K562 (cell line): ENCODE results near the gene STT3B. TPM values are rescaled to one million over a fixed set of nuclear protein-coding genes. Genes with fewer than 3 reads are reported as not detected.

Source experiments
- BCL6 ChIP-seq: fragments of 250-450 bp; sonication (Bioruptor Pico); IDR thresholded peaks from 2 replicates; pipeline ENCODE4 v1.4.0; 2020
- CEBPB ChIP-seq: fragments of 450-650 bp; IDR thresholded peaks from 2 replicates; pipeline ENCODE4 v1.6.1; 2016; ENCODE audit warnings: missing genetic modification characterization, missing compliant biosample characterization
- DACH1 ChIP-seq: fragments of 450-650 bp; IDR thresholded peaks from 2 replicates; pipeline ENCODE4 v1.6.1; 2018; ENCODE audit not compliant: partially characterized antibody
- GABPA ChIP-seq: fragments of 200-800 bp; sonication (Bioruptor generic); conservative IDR thresholded peaks from 2 replicates; pipeline ENCODE4 v1.6.1; 2016; ENCODE audit warnings: low read depth, missing genetic modification characterization, missing compliant biosample characterization
- IRF9 ChIP-seq: fragments of 450-650 bp; IDR thresholded peaks from 2 replicates; pipeline ENCODE4 v1.6.1; 2016; ENCODE audit warnings: missing biosample characterization, missing genetic modification characterization
- MTA2 ChIP-seq: fragments of 450-650 bp; IDR thresholded peaks from 2 replicates; pipeline ENCODE4 v1.6.1; 2016; ENCODE audit warnings: low read depth
- MTF1 ChIP-seq: fragments of 250-450 bp; sonication (Bioruptor Pico); IDR thresholded peaks from 2 replicates; pipeline ENCODE4 v1.9.0; 2021; ENCODE audit warnings: moderate library complexity, mild to moderate bottlenecking, inconsistent platforms, borderline replicate concordance
- NFYB ChIP-seq: IDR thresholded peaks from 2 replicates; pipeline ENCODE4 v1.6.1; 2011; ENCODE audit warnings: mild to moderate bottlenecking, moderate library complexity; ENCODE audit not compliant: insufficient read length; ENCODE audit errors: extremely low read depth
- NR2C1 ChIP-seq, 2 experiments: fragments of 450-650 bp; IDR thresholded peaks; 2 replicates each; pipeline ENCODE4 v1.6.1; 2017; ENCODE audit warnings: mild to moderate bottlenecking in 2 of 2, antibody characterized with exemption in 1 of 2, inconsistent platforms in 1 of 2, missing compliant biosample characterization in 1 of 2, missing genetic modification characterization in 1 of 2
- RBFOX2 ChIP-seq: fragments of 200-400 bp; formaldehyde crosslinking; IDR thresholded peaks from 2 replicates; pipeline ENCODE4 v1.6.1; 2017; ENCODE audit warnings: low read depth, mild to moderate bottlenecking, low read length, moderate library complexity
- RBM15 ChIP-seq: fragments of 200-400 bp; formaldehyde crosslinking; IDR thresholded peaks from 2 replicates; pipeline ENCODE4 v1.6.1; 2018; ENCODE audit warnings: mild to moderate bottlenecking, low read length, moderate library complexity; ENCODE audit not compliant: insufficient read depth
- SMARCC2 ChIP-seq: fragments of 450-650 bp; IDR thresholded peaks from 2 replicates; pipeline ENCODE4 v1.6.1; 2017; ENCODE audit warnings: antibody characterized with exemption, moderate library complexity, mild to moderate bottlenecking, low read depth
- SMARCE1 ChIP-seq: fragments of 450-650 bp; IDR thresholded peaks from 2 replicates; pipeline ENCODE4 v1.7.1; 2016; ENCODE audit warnings: mild to moderate bottlenecking
- SRF ChIP-seq, 2 experiments: fragments of 250-450, 450-650 bp in 1 of 2; sonication (Bioruptor Pico) in 1 of 2; sonication (generic) in 1 of 2; formaldehyde crosslinking; IDR thresholded peaks; 2 replicates each; pipeline versions ENCODE4 v1.5.0 to v1.5.1; 2020 to 2022; ENCODE audit warnings: mild to moderate bottlenecking in 1 of 2, missing genetic modification reagents in 1 of 2
- TAF15 ChIP-seq: fragments of 200-400 bp; formaldehyde crosslinking; IDR thresholded peaks from 2 replicates; pipeline ENCODE4 v1.6.1; 2017; ENCODE audit warnings: mild to moderate bottlenecking, low read depth, low read length, moderate library complexity
- ZBTB49 ChIP-seq: sonication (generic); formaldehyde crosslinking; IDR thresholded peaks from 2 replicates; pipeline ENCODE4 v1.8.0; 2022; ENCODE audit warnings: missing genetic modification reagents, mild to moderate bottlenecking, borderline replicate concordance
- ZBTB5 ChIP-seq: fragments of 450-650 bp; IDR thresholded peaks from 2 replicates; pipeline ENCODE4 v1.6.1; 2017; ENCODE audit warnings: antibody characterized with exemption
- ZNF165 ChIP-seq: fragments of 250-450 bp; sonication (Bioruptor Pico); IDR thresholded peaks from 2 replicates; pipeline ENCODE4 v1.4.0; 2020; ENCODE audit warnings: borderline replicate concordance
- ZNF280B ChIP-seq: fragments of 250-450 bp; sonication (Bioruptor Pico); IDR thresholded peaks from 2 replicates; pipeline ENCODE4 v1.5.1; 2021; ENCODE audit warnings: mild to moderate bottlenecking
- ZNF668 ChIP-seq: fragments of 250-450 bp; sonication (Bioruptor Pico); IDR thresholded peaks from 2 replicates; pipeline ENCODE4 v1.8.0; 2022; ENCODE audit warnings: mild to moderate bottlenecking, inconsistent platforms
- ZNF695 ChIP-seq: fragments of 450-650 bp; formaldehyde crosslinking; IDR thresholded peaks from 2 replicates; pipeline ENCODE4 v1.4.0; 2020; ENCODE audit warnings: mild to moderate bottlenecking, moderate library complexity
- ZNF830 ChIP-seq: fragments of 250-450 bp; sonication (Bioruptor Pico); IDR thresholded peaks from 2 replicates; pipeline ENCODE4 v1.5.0; 2021; ENCODE audit warnings: mild to moderate bottlenecking
- polyA plus RNA-seq, 8 experiments: library from polyadenylated mRNA; depleted of rRNA in 4 of 8; stranded (reverse) in 5 of 8; unstranded in 3 of 8; fragments of >200 nt; fragmentation: Nextera tagmentation in 2 of 8; fragmentation: Illumina TruSeq in 1 of 8; extraction: Ambion mirVana in 2 of 8; extraction: Trizol in 1 of 8; gene quantifications; 2 replicates each; pipeline versions ENCODE4 v1.2.1 to v1.2.3, GENCODE V29; 2011 to 2014; ENCODE audit warnings: inconsistent platforms in 1 of 8, missing spikeins in 1 of 8
- total RNA-seq, 7 experiments: library from RNA; depleted of rRNA in 6 of 7; stranded (reverse); fragments of >200 nt in 6 of 7; fragmentation: Illumina TruSeq in 2 of 7; extraction: Trizol in 2 of 7; gene quantifications; 2 replicates each; pipeline versions ENCODE4 v1.2.1 to v1.2.3, GENCODE V29; 2011 to 2021; ENCODE audit warnings: low replicate concordance in 1 of 7

Gene STT3B
- total and polyA plus RNA-seq, 9 of the 15 experiments (the other 6 are each of a cell fraction or from before 2014, with no cell fraction given), result 22.4 to 147 (median 100) TPM

- no peak for TF ChIP-seq ZNF165 (CRISPR knock-in tag)
- TF ChIP-seq ZNF280B, result no peak
- TF ChIP-seq MTA2, result no peak
- TF ChIP-seq ZNF695 (CRISPR knock-in tag), result no peak
- peak; percentile 90 for TF ChIP-seq CEBPB (tag)
- 0 out of 4 replicates have a peak, but pooled peaks of 1 of the 2 experiments have one; percentile 31 for TF ChIP-seq SRF (CRISPR knock-in tag; IDR thresholded peaks at IDR 0.05)
- peak; percentile 53; the same call in 1 of the 2 replicates for TF ChIP-seq RBFOX2
- no peak for TF ChIP-seq MTF1
- no peak for TF ChIP-seq ZBTB5
- no peak for TF ChIP-seq ZBTB49
- TF ChIP-seq NFYB, result peak; percentile 58
- TF ChIP-seq SMARCE1, result peak; percentile 28; the same call in 1 of the 2 replicates
- TF ChIP-seq RBM15, result no peak
- no peak for TF ChIP-seq DACH1
- no peak for TF ChIP-seq GABPA (tag)
- no peak for TF ChIP-seq ZNF830 (CRISPR knock-in tag)
- no peak for TF ChIP-seq TAF15
- TF ChIP-seq NR2C1 (IDR thresholded peaks at IDR 0.05), result peak; percentile 19; the same call in 1 of the 2 replicates
- TF ChIP-seq NR2C1 (tag; IDR thresholded peaks at IDR 0.05), result peak; percentile 66; the same call in 1 of the 2 replicates
- no peak; the same call in 1 of the 2 replicates for TF ChIP-seq ZNF668 (CRISPR knock-in tag)
- TF ChIP-seq IRF9 (tag), result peak; percentile 74
- no peak for TF ChIP-seq BCL6
- TF ChIP-seq SMARCC2, result no peak
Measured at GRCh38 chr3:31486865-31487533, 45.7 kb upstream of the STT3B start (continued).
